ENCODE data around the gene RRP7A.

Gene RRP7A

DNA sequence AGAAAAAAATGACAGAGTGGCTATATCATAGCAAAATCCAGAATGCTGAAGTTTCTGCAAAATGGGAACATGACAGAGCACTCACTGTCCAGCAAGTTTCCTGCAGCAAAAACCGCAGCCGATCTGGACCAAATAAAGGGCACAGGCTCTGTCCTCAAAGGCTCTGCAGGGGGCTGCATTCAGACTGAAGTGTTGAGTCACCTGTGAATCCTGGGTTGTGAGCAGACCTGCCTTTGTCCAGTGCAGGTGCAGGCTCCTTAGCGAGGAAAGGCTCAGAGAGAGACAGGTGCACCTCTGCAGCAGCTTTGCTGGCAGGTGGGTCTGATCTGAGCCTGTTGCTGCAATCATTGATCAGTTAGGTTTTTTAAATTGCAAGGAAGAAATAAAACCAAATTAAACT, 58.1 kb downstream of the RRP7A start:
- no peak overlapping the region for H3K4me3 ChIP-seq (ENCODE audit: low read length)
- no peak for DNase-seq (ENCODE audit: low read depth, low spot score)

All from Jurkat, Clone E6-1 (cell line).